Forelimb muscle (tissue), 1 donor: ENCODE data around the gene RPL10A. TPM values are rescaled to one million over a fixed set of nuclear protein-coding genes. Genes with fewer than 3 reads are reported as not detected.
"Not testable (repeated sequence)": the region's sequence is repeated elsewhere in the genome, so short reads cannot be mapped to it uniquely, and the experiment has no call there.

Experiments used
- DNase-seq: peaks from one replicate; pipeline ENCODE4 v3.0.0-alpha.2; 2013; ENCODE audit warnings: low read depth
- polyA plus RNA-seq: library from polyadenylated mRNA; unstranded; fragments of 120-200 nt; gene quantifications from one replicate; pipeline ENCODE4 v1.2.1, GENCODE V29; 2013; ENCODE audit not compliant: insufficient read length

The RPL10A gene
- polyA plus RNA-seq, 1 donor, result 2,649 TPM

DNA sequence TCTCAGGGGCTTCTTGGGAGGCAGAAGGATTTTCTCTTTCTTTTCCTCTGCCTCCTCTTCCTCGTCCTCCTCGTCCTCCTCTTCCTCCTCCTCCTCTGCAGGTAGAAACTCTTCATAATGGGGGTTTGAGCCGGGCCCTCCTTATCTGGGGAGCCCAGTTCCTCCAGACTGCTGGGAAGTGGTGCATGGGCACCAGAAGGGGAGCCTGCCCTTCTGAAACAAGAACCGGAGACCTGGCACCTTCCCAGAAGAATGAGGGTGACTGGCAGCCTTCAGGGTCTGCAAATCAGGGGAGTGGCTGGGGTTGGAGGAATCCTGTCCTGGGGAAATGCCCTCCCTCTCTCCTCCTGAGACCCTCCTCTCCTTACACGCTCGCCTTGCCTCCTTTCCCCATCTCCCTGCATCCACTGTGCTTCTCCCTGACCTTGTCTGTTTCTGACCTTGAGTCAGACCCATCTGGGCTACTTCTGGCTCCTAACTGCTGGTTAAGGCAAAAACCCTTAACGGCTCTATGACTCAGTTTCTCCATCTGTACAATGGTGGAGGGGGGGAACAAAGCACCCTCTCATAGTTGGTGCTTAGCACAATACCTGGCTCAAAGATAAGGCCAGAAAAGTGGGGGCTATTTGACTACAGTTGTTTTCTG, 42.8 kb downstream of the RPL10A start:
- no peak for DNase-seq

DNA sequence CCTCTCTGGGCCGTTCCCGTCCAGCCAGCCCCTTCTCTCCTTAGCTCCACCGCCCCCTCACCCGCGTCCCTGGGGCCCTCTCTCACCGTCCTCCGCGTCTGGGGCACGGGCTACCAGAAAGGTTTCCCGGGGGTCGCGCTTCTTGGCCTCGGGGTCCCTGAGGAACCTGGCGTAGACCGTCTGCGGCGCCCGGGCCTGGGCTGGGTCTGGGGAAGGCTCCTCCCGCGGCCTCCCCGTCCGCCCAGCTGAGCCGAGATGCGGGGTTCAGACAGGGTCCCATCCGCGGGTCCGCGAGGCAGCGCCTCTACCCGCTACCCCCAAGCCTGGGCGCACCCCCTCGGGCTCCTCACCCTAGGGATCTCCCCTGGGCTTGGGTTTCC, 43.4 kb downstream of the RPL10A start:
- no peak for DNase-seq

DNA sequence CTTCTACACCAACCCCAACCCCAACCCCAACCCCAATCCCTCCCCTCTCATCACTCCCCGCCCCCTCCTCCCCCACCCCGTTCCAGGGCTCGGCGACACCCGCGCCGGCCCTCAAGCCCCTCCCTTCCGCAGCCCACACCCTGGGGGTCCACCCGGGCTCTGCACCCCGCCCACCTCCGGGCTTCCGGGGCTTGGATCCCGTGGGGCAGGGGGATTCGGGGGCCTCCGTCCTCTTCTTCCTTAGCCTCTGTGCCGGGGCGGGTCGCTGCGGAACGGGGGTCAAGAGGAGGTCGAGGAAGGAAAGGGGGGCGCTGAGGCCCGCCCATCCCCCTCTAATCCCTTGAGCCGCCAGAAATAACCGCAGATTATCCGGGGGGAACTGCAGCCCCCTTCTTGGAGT, 43.8 kb downstream of the RPL10A start:
- DNase-seq, result no peak

DNA sequence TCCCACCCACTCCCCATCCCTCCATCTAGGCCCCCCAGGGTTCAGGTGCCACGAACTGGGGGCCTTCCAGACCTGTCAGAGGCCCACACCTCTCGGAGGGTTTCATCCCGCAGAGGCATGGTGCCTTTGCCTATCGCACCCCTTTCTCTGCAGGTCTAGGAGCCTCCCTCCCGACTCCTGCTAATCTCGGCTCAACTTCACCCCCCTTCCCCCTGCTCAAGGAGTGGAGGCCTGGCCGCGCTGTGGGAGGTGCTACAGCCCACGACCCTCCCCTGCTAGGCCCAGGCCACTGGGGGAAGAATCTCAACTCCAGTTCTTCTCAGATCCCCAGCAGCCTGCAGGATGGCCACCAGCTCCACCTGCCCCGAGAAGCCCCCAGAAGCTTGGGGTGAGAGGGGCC, 44.5 kb downstream of the RPL10A start, which contains the start of gene TULP1:
TSS of gene TULP1 (minus strand) at position 157 of the 400 bp plus-strand sequence. CDS start at position 119, 38 bp downstream.
- DNase-seq, result no peak

DNA sequence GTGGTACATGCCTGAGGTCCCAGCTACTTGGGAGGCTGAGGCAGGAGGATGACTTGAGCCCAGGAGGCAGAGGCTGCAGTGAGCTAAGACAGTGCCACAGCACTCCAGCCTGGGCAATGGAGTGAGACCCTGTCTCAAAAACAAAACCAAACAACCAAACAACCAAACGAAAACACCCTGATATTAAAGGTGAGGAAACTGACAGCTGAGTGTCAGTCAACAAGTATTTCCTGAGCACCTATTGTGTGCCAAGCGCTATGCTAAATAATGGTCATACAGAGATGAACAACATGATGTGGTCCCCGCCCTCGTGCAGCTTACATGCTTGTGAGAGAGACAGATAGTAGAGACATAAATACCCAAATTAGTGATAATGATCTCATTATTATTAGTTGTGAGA, 46.4 kb downstream of the RPL10A start:
- DNase-seq, result no peak

DNA sequence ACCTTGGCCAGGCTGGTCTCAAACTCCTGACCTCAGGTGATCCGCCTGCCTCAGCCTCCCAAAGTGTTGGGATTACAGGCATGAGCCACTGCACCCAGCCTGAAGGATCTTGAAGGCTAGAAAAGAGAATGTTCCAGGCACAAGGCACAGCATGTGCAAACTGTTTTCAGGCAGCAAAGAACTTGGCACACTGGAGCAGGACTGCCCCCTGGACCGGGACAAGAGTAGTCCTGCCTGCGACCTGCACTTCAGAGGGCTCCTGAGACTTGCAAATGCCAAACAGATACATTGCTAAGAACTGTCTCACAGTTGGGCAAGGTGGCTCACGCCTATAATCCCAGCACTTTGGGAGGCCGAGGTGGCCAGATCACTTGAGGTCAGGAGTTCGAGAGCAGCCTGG, 47.7 kb downstream of the RPL10A start:
- DNase-seq, result not testable (repeated sequence)

DNA sequence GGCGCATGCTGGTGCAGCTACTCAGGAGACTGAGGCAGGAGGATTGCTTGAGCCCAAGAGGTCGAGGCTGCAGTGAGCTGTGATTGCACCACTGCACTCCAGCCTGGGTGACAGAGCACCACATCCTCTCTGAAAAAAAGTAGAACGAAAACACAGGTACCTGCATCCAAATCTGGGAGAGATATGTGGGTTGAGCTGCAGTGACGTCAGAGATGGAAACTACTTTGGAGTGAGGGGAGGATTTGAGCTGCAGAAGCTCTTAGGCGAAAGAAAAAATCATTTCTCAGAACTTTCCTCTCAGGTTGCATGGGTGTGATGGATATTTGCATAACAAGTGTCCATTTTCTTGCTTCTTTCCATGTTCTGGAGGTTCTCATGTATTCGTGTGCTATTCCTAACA, 48.5 kb downstream of the RPL10A start:
- no peak for DNase-seq

DNA sequence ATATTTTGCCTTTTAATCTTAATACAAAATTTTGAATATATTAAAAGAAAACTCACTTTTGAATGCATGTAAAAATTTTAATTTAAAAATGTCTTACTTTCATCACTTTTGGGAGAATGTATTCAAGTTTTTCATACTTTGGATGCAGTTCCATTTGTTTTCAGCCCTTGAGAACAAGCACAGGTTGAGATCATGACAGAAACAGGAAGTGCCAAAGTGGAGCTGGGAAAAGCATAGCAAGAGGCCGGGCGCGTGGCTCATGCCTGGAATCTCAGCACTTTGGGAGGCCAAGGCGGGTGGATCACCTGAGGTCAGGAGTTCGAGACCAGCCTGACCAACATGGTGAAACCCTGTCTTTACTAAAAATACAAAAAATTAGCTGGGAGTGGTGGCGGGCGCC, 49.8 kb downstream of the RPL10A start:
- not testable (repeated sequence) for DNase-seq

DNA sequence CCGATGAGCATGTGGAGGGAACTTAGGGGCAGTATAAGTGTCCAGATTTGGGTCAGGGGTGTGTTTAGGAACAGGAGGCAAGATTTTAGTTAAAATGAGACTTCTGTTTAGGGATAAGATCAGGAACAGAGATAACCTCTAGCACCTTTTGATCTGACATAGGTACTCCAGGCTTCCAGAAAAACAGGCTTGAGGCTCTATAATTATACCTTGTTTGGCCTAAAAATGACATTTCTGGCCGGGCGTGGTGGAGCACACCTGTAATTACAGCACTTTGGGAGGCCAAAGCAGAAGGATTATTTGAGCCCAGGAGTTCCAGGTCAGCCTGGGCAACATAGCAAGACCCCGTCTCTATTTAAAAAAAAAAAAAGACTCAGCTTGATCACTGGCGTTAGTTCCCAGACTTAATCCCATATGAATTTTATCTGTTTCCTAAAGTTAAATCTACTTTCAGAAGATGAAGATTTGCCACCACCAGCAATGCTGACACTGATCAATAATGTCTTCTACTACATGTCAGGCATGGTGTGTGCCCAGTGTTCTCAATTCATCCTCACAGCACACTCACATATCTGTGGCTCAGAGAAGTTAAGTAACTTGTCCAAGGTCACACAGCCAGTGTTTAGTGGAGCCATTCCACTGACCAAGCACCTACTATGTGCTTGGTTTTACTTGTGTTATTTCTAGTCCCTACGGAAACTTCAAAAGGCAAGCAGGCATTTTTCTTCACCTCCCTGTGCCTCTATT, 50.5 kb downstream of the RPL10A start:
- no peak for DNase-seq

DNA sequence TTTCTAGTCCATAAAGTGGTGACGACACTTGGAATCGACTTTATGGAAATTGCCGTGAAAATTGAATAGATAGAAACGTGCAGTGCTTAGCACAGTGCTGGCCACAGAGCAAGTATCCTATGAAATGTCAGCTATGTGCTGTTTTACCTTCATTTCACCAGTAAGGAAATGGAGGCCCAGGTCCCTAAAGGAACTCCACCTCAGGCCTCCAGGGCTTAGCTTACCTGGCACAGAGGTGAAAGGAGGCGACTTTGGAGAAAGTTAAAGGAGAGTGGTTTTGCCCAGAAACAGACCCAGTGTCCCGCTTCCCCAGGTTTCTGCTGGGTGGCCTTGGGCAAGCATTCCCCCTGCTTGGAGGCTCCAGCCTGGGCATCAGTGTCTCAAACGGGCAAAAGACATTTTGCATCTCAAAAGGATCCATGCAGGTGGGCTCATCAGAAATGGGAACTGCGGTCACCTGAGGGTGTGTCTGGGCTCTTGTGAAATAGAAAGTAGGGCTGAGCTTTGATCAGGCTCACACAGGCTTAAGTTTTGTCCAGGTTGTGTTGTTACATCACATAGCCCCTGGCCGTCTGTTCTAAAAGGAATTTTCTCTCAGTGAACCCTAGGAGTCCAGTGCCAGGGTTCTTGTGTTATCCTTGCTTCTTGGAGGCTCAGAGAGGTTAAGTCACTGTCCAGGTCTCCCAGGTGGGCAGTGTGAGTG, 51.3 kb downstream of the RPL10A start:
- DNase-seq, result no peak

Other genes starting within 250 kb of the RPL10A start
- 26.9 TPM for gene ZNF76, start 208.7 kb upstream of the RPL10A start, polyA plus RNA-seq
- 4.9 TPM for gene DEF6, start 170.6 kb upstream of the RPL10A start, polyA plus RNA-seq
- gene PPARD, start 125.8 kb upstream of the RPL10A start, polyA plus RNA-seq, result 24.2 TPM
- gene FANCE, start 16.1 kb upstream of the RPL10A start, polyA plus RNA-seq, result 20.8 TPM
- 75.7 TPM for gene TEAD3, start 28.7 kb downstream of the RPL10A start, polyA plus RNA-seq
- gene TULP1, start 44.5 kb downstream of the RPL10A start, polyA plus RNA-seq, result 1.4 TPM
- 16.9 TPM for gene FKBP5, start 220.5 kb downstream of the RPL10A start, polyA plus RNA-seq